Measurements from ENCODE around the gene SART1.

SART1 gene

GRCh38 chr11:65981972-65982823 is 20.7 kb downstream of the SART1 start:
- Histone ChIP-seq H3K9me3 (ENCODE audit: low read length) (no peaks in the 10 kb centered on the region), H3K27ac (ENCODE audit: low read depth, low read length) (no peak overlapping the region), H3K4me3 (ENCODE audit: low read depth in 1 of 2, low read length in 2 of 2) (no peak overlapping the region), H3K27me3 (ENCODE audit: control insufficient read depth in 1 of 2, insufficient read depth in 2 of 2, low read length in 2 of 2) (no peaks in the 10 kb centered on the region), H3K36me3 (ENCODE audit: insufficient read depth, low read length) (peaks cover 7% of the 10 kb centered on the region), H3K4me1 (ENCODE audit: insufficient read depth, low read length) (no peaks in the 10 kb centered on the region), H3K9ac (ENCODE audit: low read length) (no peak overlapping the region)

DNA sequence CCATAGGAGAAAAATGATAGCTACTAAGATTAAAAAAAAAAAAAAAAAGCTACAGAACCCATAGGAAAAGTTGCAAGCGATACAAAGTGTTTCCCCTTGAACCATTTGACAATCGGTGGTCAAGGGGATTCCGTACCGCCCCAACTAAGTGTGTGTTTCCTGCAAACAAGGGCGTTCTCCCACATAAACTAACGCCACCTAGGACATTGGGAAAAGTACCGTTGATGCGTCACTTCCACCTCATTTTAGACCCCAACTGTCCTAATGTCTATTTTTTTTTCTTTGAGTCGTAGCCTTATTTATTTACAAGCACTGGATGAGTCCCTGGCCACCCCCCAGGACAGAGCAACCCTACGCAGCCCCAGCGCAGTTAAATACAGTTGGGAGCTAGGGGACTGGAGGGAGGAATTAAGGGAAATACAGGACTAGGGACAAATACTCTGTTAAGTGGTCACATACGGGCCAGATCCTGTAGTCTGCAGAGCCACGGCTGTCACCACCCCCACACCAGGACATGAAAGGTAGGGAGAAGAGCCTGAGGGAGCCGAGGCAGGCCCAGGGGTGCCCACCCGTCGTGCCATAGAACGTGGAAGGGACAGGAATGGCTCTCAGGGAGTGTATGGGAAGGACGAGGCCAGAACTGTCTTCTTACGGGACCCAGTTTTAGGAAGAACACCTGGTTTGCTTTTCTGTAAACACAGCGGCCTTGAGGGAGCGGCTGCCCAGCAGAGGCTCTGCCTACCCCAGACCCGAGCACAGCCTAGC is 21.5 kb downstream of the SART1 start:
- H3K4me3 ChIP-seq (ENCODE audit: low read depth in 1 of 2, low read length in 2 of 2) = no peak overlapping the region
- no peaks in the 10 kb centered on the region for H3K27me3 ChIP-seq (ENCODE audit: control insufficient read depth in 1 of 2, insufficient read depth in 2 of 2, low read length in 2 of 2)
- H3K9ac ChIP-seq (ENCODE audit: low read length) = no peak overlapping the region
- no peak overlapping the region for H3K27ac ChIP-seq (ENCODE audit: low read depth, low read length)
- H3K36me3 ChIP-seq (ENCODE audit: insufficient read depth, low read length) = no peaks in the 10 kb centered on the region
- no peaks in the 10 kb centered on the region for H3K4me1 ChIP-seq (ENCODE audit: insufficient read depth, low read length)
- H3K9me3 ChIP-seq (ENCODE audit: low read length) = no peaks in the 10 kb centered on the region

DNA sequence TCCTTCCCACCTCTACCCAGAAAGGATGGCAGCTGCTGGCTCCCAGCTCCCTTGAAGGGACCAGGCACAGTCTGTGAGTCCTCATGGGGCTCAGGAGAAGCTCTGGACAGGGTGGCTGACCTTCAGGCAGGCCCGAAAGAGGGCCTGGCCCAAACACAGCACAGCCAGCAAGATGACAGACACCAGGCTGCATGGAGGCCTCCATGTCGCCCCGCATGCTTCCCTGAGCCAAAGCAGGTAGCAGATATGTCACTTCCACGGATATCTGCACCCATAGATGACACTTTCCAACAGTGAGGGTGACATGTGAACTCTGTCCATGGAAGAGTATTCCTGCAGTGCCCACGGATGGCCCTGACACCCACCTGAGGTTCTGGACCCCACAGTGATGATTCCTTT is 22.1 kb downstream of the SART1 start:
- no peaks in the 10 kb centered on the region for H3K9me3 ChIP-seq (ENCODE audit: low read length)
- H3K36me3 ChIP-seq (ENCODE audit: insufficient read depth, low read length) = no peaks in the 10 kb centered on the region
- no peaks in the 10 kb centered on the region for H3K4me1 ChIP-seq (ENCODE audit: insufficient read depth, low read length)
- H3K4me3 ChIP-seq (ENCODE audit: low read depth in 1 of 2, low read length in 2 of 2) = no peak overlapping the region
- H3K27me3 ChIP-seq (ENCODE audit: control insufficient read depth in 1 of 2, insufficient read depth in 2 of 2, low read length in 2 of 2) = no peaks in the 10 kb centered on the region
- H3K27ac ChIP-seq (ENCODE audit: low read depth, low read length) = no peak overlapping the region
- H3K9ac ChIP-seq (ENCODE audit: low read length) = no peak overlapping the region

DNA sequence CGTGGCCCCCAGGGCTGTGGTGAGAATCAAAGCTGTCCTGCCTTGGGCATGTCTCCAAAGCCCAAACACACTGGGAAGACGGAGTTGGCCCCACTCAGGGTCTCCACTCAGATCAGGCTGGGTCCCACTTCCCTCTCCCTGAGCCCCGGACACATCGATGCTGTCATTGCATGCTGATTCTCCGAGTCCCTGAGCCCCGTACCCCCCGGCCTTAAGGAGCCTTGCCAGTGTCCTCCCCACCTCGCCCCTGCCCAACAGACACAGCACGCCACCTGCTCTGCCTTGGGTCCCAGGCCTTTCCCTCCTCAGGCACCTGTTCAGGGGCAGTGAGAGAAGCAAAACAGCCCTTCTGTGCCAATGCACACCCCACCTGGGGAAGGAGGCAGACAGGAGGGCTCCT is 25.8 kb downstream of the SART1 start:
- Histone ChIP-seq H3K9me3 (ENCODE audit: low read length) (no peaks in the 10 kb centered on the region), H3K4me3 (ENCODE audit: low read depth in 1 of 2, low read length in 2 of 2) (no peak overlapping the region), H3K9ac (ENCODE audit: low read length) (no peak overlapping the region), H3K36me3 (ENCODE audit: insufficient read depth, low read length) (no peaks in the 10 kb centered on the region), H3K4me1 (ENCODE audit: insufficient read depth, low read length) (no peaks in the 10 kb centered on the region), H3K27ac (ENCODE audit: low read depth, low read length) (no peak overlapping the region), H3K27me3 (ENCODE audit: control insufficient read depth in 1 of 2, insufficient read depth in 2 of 2, low read length in 2 of 2) (no peaks in the 10 kb centered on the region)

DNA sequence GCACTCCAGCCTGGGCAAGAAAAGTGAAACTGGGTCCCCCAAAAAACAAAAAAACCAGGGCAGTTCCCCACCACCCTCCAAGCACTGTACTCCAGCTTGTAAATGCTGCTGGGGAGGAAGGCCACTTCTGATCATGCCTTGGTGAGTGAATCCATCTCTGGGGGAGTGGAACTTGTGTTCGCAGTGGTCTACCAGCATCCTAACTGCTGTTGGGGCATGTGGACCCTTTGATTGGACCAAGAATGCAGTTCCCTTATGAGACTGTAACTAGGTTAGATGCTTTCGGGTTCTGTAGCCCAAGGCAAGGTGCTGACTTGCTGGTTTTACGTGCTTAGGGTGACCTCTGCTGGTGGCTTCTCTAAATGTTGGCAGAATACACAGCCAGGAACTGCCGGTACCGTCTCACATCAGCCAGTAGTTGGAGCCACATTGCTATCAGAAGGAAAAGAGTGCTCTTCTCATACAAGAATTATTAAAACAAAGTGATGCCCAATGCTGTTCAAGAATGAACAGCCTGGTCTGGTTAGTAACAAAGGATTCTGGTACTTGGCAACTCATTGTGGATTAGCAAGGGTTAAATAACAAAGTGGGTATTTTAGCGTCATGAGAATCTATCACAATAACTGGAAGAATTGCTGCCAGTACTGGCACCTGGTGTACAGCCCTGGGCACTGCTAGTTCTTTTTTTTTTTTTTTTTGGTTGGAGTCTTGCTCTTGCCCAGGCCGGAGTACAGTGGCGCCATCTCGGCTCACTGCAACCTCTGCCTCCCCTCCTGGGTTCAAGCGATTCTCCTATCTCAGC is 27.5 kb downstream of the SART1 start:
- Histone ChIP-seq H3K27me3 (ENCODE audit: control insufficient read depth in 1 of 2, insufficient read depth in 2 of 2, low read length in 2 of 2) (no peaks in the 10 kb centered on the region), H3K9me3 (ENCODE audit: low read length) (no peaks in the 10 kb centered on the region), H3K4me1 (ENCODE audit: insufficient read depth, low read length) (no peaks in the 10 kb centered on the region), H3K27ac (ENCODE audit: low read depth, low read length) (no peak overlapping the region), H3K36me3 (ENCODE audit: insufficient read depth, low read length) (no peaks in the 10 kb centered on the region), H3K9ac (ENCODE audit: low read length) (no peak overlapping the region), H3K4me3 (ENCODE audit: low read depth in 1 of 2, low read length in 2 of 2) (no peak overlapping the region)

GRCh38 chr11:65992056-65992455 is 30.5 kb downstream of the SART1 start:
- H3K36me3 ChIP-seq (ENCODE audit: insufficient read depth, low read length) = peaks cover 2% of the 10 kb centered on the region
- no peak overlapping the region for H3K9ac ChIP-seq (ENCODE audit: low read length)
- H3K27me3 ChIP-seq (ENCODE audit: control insufficient read depth in 1 of 2, insufficient read depth in 2 of 2, low read length in 2 of 2) = no peaks in the 10 kb centered on the region
- no peaks in the 10 kb centered on the region for H3K9me3 ChIP-seq (ENCODE audit: low read length)
- no peak overlapping the region for H3K4me3 ChIP-seq (ENCODE audit: low read depth in 1 of 2, low read length in 2 of 2)
- no peak overlapping the region for H3K27ac ChIP-seq (ENCODE audit: low read depth, low read length)
- no peaks in the 10 kb centered on the region for H3K4me1 ChIP-seq (ENCODE audit: insufficient read depth, low read length)

- no peaks in the 10 kb centered on the region for H3K27me3 ChIP-seq (ENCODE audit: control insufficient read depth in 1 of 2, insufficient read depth in 2 of 2, low read length in 2 of 2)
- H3K4me1 ChIP-seq (ENCODE audit: insufficient read depth, low read length) = peaks cover 8% of the 10 kb centered on the region
- no peak overlapping the region for H3K4me3 ChIP-seq (ENCODE audit: low read depth in 1 of 2, low read length in 2 of 2)
- H3K36me3 ChIP-seq (ENCODE audit: insufficient read depth, low read length) = peaks cover 37% of the 10 kb centered on the region
- H3K9me3 ChIP-seq (ENCODE audit: low read length) = no peaks in the 10 kb centered on the region
- no peak overlapping the region for H3K27ac ChIP-seq (ENCODE audit: low read depth, low read length)
- no peak overlapping the region for H3K9ac ChIP-seq (ENCODE audit: low read length)
These were observed 35.8 kb downstream of the SART1 start for GRCh38 chr11:65997286-65997685.

GRCh38 chr11:66001942-66002647 is 40.6 kb downstream of the SART1 start, which contains the start of the genes BANF1 and EIF1AD:
BANF1 (plus strand) TSS chr11:66002503; CDS start chr11:66003251, 748 bp downstream.
EIF1AD (minus strand) TSS chr11:66002157; CDS start chr11:66000389, 1,768 bp downstream.
- peaks cover 49% of the 10 kb centered on the region for H3K36me3 ChIP-seq (ENCODE audit: insufficient read depth, low read length)
- no peaks in the 10 kb centered on the region for H3K27me3 ChIP-seq (ENCODE audit: control insufficient read depth in 1 of 2, insufficient read depth in 2 of 2, low read length in 2 of 2)
- peak within 1 kb of the TSS; percentile 93 for H3K27ac ChIP-seq (ENCODE audit: low read depth, low read length)
- H3K4me3 ChIP-seq (ENCODE audit: low read depth in 1 of 2, low read length in 2 of 2) = peak within 1 kb of the TSS; percentile 98 to 100
- no peaks in the 10 kb centered on the region for H3K9me3 ChIP-seq (ENCODE audit: low read length)
- peaks cover 16% of the 10 kb centered on the region for H3K4me1 ChIP-seq (ENCODE audit: insufficient read depth, low read length)
- H3K9ac ChIP-seq (ENCODE audit: low read length) = peak within 1 kb of the TSS; percentile 89

GRCh38 chr11:66002648-66003225 is 41.2 kb downstream of the SART1 start:
- H3K4me1 ChIP-seq (ENCODE audit: insufficient read depth, low read length) = peaks cover 16% of the 10 kb centered on the region
- H3K9ac ChIP-seq (ENCODE audit: low read length) = peak overlapping the region; percentile 62
- H3K27me3 ChIP-seq (ENCODE audit: control insufficient read depth in 1 of 2, insufficient read depth in 2 of 2, low read length in 2 of 2) = no peaks in the 10 kb centered on the region
- H3K36me3 ChIP-seq (ENCODE audit: insufficient read depth, low read length) = peaks cover 43% of the 10 kb centered on the region
- peak overlapping the region; percentile 93 for H3K27ac ChIP-seq (ENCODE audit: low read depth, low read length)
- H3K4me3 ChIP-seq (ENCODE audit: low read depth in 1 of 2, low read length in 2 of 2) = peak overlapping the region; percentile 98 to 100
- no peaks in the 10 kb centered on the region for H3K9me3 ChIP-seq (ENCODE audit: low read length)

DNA sequence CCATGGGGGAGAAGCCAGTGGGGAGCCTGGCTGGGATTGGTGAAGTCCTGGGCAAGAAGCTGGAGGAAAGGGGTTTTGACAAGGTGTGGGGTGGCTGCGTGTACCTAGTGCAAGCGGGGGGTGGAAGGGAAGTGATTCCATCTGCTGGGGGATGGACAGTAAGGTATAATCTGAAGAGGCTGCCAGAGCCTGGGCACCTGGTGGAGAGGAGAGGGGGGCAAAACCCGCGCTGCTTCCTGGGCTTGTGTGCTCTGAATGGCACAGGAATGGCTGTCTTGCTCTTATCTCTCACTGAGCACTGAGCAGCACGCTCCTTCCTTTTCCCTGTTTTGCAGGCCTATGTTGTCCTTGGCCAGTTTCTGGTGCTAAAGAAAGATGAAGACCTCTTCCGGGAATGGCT is 41.8 kb downstream of the SART1 start:
- peak overlapping the region; percentile 98 to 100 for H3K4me3 ChIP-seq (ENCODE audit: low read depth in 1 of 2, low read length in 2 of 2)
- peaks cover 16% of the 10 kb centered on the region for H3K4me1 ChIP-seq (ENCODE audit: insufficient read depth, low read length)
- H3K9ac ChIP-seq (ENCODE audit: low read length) = peak overlapping the region; percentile 62
- peaks cover 37% of the 10 kb centered on the region for H3K36me3 ChIP-seq (ENCODE audit: insufficient read depth, low read length)
- no peaks in the 10 kb centered on the region for H3K27me3 ChIP-seq (ENCODE audit: control insufficient read depth in 1 of 2, insufficient read depth in 2 of 2, low read length in 2 of 2)
- no peaks in the 10 kb centered on the region for H3K9me3 ChIP-seq (ENCODE audit: low read length)
- peak overlapping the region; percentile 93 for H3K27ac ChIP-seq (ENCODE audit: low read depth, low read length)

Data from muscle layer of colon (tissue), 2 donors.